NCI-H1092 (cell line): ENCODE measurements around the gene TMEM218.
A peak's percentile ranks its signal among the peaks of the same experiment; 100 is the strongest.

Experiments used
- DNase-seq: peaks from one replicate; lab custom pipeline; 2025; lab: John Stamatoyannopoulos, UW

Gene TMEM218

DNA sequence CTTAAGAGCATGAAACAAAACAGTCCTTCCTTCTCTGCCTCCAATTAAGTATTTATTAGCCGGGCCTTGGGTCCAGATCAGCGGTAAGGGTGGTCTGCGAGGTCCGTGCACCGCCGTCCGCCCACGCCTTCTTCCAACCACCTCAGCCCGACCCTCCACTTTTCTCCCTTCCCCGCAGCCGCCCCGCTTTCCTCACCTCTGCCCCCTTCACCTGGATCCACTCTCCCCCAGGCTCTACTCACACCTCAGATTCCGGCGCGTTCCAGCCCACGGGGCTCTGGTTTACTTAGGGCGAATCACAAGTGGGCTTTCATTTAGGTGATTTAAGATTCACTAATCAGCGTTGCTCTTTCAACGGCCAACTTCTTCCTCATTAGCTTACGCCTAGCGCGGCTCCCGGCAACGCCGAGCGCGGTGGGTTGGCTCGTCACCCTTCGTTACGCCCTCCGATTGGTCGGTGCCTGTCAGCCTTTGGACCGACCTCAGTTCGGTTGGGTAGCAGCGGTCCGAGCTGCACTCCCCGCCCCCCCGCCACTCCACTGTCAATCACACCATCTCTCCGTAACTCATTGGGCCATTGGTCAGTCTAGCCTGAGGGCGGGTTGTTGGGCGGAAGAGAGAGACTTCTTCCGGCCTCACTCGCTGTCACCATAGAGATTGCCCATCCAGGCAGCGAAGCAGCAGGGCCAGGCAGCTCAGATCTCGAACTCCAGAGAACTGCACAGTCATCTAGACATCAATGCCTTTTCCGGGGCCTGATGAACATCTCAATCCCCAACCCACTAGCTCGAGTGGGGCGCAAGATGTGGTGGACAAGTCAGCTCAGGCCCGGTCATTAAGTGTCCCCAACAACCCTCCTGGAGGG lies at the start of gene TMEM218:
Gene TMEM218, minus strand, starts transcription at position 284 of the 865 bp plus-strand sequence. CDS start 9,385 bp downstream, outside the sequence.
- peak; percentile 99 for DNase-seq

DNA sequence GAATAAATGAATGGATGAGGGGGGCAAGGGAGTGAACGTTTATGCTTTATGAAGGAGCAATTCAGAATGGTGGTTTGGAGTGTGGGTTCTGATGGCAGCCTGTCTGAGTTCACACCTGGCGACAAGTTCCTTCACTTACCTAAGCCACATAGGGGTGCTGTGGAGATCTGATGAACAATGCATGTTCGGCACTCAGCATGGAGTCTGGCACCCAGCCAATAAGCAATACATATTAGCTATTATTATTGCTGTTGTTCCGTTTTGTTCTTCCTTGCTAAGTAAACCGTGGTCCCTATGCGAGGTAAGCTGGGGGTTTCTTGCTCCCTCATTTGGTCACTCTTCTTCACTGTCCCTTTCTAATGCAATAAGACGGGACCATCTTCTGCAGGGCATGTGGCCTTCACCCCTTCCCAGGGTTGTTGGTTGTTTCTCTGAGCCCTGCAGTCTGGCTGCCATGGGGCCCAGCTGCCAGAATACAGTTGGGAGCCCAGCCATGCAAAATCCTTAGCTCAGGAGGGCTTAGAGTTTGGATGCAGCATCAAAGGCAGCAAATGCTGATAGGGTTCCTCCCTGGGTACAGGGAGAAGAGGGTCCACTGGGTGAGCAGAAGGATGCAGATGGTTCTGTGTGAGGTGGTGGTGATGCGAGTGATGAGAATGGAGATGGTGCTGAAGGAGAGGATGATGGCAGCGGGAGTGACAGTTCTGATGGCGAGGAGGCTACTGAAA lies 46.7 kb upstream of the TMEM218 start:
- DNase-seq: no peak

DNA sequence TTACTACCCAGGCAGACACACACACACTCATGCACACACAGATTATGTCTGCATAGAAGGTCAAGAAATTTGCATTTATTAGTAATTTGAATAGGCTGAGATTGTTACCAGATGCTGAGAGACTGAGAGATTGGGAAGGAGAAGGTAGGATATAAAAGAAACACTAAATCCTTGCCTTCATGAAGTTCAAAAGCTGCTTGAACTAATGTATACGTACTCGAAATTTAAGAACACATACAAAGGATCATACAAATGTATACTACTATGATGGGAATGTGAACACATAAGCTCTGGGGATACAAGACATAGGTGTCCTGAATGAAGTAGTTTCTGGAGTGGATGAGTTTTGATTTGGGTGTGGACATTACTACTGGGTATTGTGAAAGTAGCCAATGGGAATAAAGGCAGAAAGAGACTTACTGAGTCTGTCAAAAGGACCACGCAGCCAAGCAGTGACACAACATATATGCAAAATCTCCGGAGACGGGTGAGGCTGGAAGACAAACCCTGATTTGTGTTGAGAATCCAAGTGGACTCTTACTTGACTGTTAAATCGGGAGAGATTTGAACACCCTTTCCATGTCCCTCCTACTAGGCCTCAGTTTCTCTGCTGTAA lies 45.8 kb upstream of the TMEM218 start:
- DNase-seq: no peak

DNA sequence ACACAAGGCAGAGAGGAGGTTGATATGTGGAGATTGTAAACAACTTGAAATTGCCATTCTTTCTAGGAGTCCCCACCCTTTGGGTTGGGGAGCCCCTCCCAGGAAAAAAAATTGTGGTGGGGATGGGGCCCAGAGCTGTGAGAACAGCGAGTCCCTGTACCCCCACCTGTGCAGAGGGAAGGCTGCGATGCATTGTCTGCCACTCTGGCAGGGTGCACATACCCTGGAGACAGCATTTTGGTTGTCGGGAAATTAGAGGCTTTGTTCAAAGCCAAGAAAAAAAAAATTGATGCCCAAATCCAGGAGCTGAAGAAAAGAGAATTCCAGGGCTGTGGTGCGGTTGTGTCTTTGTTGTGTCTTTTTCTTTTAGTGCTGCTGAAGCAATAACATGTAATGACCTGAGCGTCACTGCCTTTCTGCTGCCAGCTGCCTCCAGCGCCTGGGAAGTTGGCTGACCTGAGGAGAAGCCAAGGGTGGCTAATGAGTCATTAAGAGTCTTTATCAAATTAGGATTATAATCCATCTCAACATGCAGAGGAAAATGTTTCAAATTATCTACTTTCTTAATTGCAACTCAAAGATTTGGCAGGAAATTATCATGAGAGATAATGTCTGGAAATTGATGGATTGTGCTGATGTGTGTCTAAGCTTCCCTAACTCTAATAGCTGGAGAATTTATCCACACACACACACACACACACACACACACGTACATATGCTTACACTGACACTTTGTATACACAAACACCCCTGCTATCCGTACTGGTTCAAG lies 45.1 kb upstream of the TMEM218 start:
- DNase-seq: no peak

DNA sequence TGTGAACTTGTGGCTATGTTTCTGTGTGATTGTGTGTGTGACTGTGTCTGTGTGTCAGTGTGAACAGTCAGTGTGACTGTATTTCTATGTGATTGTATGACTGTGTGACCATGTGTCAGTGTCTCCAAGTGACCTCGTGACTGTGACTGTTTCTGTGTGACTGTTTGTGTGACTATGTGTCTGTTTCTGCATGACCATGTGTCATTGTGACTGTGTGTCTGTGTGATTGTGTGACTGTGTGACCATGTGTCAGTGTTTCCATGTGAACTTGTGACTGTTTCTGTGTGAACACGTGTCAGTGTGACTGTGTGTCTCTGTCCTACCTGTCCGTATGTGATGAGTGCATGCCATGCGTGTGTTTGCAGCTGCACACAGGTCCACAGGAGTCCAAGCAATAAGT lies 44.3 kb upstream of the TMEM218 start:
- DNase-seq: no peak

DNA sequence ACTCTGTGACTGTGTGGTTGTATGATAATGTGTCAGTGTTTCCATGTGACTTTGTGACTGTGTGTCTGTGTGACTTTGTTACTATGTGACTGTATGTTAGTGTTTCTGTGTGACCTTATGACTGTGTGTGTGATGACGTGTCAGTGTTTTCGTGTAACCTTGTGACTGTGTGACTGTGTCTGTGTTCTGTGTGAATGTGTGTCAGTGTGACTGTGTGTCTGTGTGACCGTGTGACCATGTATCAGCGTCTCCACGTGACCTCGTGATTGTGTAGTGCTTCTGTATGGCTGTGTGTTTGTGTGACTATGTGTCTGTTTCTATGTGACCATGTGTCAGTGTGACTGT lies 43.6 kb upstream of the TMEM218 start:
- no peak for DNase-seq

DNA sequence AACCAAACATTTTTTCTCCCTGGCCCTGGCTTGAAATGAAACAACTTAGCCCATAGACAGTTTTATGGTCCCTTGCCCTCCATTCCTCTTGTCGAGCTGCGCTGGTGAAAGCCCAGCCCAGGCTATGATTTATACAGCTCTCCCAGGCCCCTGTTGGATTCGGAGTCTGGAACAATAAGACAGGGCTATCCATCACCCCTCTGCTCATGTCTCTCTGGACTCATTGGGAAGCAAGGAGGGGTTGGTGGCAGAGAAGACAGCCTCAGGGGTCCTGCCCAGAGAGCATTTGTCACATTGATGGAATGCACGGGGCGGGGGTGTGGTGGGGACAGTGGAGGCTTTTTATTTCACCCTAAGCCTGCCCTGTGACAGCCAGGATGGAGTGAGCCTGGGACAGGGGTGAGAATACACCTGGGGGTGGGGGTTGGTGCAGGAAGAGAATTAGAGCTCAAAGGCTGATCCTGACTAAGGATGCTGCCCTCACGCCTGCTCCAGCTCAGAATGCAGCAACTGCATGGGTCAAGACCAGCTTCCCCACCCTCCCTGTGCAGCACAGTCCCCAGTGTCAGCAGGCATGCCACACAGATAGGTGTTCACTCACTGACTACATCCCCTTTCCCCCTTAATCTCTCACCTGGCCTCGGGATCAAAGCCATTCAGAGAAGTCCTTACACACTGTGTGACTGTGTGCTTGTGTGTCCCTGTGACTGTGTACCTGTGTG lies 43.1 kb upstream of the TMEM218 start:
- no peak for DNase-seq

DNA sequence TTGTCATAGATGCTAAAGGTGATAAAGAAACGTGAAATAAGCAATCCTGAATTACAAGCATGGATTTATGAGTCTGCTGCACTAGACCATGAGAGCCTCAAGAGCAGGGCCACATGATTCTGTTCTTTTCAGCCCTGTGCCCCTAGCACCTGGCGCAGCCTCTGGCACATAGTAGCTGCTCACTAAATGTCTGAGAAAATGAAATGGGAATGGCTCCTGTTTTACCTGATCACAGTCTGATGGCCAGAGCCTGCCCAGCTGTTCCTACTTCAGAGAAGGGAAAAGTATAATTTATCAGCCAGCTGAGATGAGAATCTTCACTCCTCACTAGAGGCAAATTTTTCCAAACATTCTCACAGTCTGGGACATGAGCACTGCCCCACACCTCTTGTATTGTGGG lies 42.4 kb upstream of the TMEM218 start:
- DNase-seq: no peak

DNA sequence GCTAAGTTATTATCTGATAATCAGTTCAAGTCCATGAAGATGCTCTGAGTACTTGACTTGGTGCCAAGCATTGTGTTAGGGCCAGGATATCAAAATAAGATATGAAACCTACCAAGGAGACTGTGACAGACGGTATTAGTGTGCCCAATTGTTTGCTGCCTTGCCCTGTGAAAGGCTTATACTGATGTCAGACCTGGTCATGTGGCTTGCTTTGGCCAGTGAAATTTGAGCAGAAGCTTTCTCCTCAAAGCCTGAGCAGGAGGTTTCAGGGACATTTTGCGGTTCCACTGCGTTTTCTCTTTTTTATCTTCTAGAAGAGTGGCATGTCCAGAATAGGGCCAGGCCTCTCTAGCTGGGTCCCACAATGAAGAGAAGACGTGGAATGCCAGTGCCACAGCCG lies 37.3 kb upstream of the TMEM218 start:
- no peak for DNase-seq

DNA sequence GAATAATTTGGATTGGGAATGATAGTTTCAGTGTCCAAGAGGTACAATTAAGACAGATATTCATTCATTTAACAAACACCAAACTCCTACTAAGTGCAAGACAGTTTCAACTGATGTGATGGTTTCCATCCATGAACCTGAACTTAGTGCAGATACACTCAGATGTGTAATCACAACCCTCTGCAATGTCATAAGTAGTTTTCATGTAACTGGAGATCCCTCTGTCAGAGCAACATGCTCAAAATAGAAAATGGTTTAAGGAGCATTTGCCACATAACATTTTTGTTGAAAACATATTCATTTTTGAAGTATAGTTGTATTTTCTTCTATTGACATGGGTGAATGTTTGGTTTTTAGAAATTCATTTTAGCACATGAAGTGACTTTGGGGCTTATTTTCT lies 36.6 kb upstream of the TMEM218 start:
- no peak for DNase-seq

DNA sequence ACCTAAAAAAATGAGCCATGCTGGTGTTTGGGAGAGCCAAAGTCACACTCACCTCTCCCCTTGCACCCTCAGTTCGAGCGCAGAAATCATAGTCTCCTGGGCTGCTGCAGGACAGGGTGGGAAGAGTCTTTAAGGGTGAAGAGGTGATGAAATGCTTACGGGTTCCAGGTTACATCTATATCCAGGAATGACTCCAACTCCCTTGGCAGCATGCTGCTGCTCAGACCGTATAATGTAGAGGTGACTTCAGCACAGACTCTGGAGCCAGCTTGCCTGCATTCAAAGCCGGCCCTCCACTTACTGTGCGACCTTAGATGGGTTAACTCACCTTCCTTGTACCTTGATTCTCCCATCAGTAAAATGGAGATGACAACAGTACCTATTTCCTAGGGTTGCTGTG lies 35.9 kb upstream of the TMEM218 start:
- DNase-seq: no peak

DNA sequence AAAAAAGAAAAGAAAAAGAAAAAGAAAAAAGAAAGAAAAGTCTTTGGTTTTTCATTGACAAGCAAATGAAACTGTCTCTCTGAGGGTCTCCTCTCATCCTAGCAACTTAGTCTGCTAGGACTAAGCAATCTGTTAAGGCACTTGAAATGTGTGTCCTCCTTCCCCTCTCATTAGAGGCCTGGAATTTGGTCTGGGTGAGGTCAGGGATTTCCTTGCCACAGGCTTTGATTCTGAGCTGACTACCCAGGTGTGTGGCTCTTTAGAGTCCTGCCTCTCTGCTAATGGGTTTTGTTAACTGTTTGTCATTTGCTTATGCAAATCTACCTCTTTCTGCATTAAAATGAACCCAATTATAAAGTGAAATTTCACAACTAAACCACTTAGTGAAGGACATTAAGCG lies 34.8 kb upstream of the TMEM218 start:
- DNase-seq: no peak

DNA sequence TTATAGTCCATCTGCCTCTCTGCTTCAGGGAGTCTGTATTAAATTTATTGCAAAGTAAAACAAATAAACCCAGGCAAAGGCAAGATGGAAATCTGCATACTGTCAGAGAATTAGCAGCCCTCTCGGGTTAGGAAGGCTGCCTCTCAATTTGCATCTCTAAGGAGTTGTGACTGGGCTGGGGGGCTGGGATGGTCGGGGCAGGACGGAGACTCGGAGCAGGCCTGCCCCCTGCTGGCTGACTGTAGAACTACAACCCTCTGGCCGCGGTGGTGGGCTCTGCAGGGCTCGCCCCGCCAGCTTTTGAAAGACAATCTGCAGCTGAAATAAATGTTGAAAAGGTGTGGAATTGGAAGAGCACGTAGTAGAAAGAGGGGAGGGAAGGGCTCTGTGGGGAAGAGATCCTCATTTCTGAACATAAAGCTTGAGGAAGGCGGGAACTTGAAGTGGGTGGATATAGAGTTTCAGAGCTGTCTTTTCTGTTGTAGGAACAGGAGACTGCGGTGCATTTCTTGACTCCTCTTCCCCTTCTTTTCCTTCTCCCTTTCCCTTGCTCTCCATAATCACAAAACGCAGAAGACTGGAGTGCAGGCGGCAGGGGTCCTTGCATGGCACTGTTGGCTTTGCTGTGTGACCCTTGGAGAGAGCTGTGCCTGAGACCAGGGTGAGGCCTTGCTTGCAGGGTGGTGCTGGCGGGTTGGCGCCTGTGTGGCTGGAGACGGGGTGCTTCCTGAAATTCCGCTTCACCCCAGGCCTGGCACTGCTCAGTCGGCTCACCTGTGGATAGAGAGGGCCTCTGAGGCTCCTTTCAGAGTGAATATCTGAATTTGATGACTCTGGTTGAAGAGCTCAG lies 30.5 kb upstream of the TMEM218 start:
- DNase-seq: peak; percentile 11

DNA sequence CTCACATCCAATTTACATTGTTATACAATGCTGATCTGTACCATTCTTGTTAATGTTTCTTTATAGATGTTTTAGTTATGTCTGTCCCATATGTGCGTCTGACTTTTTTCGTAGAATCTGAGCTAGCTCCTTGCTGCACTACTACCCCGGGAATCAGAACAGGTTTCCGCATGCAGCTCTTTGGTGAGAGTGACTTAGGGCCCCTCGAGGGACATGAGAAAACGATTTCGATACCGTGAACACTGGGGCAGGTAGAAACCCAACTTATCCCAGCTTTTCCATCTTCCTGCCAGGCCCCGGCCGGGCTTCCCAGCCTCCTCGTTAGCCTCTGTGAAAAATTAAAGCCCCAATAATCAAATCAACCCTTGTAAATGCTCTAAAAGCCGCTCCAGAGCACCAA lies 29.8 kb upstream of the TMEM218 start:
- DNase-seq: no peak

DNA sequence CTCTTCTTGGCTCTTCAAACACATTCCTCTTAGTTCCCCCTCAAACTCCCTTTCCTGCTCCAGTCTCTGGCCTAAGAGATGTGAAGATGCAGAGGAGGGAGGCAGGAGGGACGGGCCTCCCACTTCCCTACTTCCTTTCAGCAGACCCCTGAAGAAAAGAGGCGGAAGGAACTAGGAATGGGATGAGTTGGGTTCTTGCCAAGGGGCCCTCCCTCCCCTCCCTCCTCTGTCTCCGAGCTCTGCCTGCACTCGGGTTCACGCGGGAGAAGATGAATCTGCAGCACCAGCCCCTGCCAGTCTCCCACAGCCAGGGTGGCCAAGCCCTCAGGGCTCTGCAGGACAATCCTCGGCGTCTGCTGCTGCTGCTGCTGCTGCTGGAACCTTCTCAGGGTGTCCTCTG lies 28.8 kb upstream of the TMEM218 start:
- no peak for DNase-seq

DNA sequence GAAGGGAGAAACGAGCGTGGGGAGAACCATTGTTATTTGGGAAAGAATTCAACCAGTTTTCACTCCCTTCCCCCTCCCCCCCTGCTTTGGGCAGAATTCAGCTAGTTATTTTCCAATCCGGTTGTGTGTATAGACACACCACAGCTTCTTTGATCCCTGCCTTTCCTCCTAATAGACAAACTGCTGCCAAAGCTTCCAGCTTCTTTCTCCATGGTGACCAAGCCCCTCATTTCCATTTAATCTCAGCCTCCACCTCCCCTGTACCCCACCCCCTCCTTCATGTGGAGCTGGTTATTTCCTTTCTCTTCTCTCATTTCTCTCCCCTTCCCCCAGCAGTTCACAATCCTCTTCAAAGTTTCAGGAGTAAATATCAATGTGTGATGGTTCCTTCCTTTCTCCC lies 28.4 kb upstream of the TMEM218 start:
- no peak for DNase-seq

DNA sequence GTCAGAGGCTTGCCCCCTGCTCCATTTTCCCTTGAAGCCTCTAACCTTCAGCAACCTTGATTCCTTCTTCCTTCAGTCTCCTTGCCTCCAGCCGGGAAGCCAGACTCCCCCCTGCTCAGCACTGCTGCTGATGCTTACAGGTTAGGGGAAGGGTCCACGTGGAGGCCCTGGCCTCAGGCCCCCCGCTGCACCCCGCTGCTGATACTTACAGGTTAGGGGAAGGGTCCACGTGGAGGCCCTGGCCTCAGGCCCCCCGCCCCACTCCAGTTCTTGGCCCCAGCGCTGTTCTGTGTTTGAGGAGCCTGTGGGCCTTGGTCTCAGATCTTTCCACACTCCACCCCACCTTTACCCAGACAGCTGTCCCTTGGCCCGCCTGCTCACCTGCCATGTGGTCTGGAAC lies 27.5 kb upstream of the TMEM218 start:
- DNase-seq: no peak

DNA sequence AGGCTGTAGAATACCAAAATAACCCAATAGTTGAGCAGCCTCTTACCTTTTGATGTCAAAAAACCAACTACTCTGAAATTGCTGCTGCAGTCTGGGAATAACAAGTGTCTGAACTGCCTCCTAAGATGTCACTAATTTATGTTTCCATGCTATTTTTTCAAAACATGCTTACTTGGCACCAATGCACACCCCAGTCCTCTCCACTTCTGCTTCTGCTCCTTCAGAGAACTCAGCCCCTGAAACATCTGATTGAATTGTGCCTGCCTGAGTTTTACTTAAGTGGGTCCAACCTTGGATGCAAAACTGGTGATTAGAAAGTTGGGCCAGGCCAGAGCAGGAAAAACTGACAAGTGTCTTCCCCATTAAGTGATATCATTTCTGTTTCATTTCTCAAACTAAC lies 24.6 kb upstream of the TMEM218 start:
- no peak for DNase-seq

DNA sequence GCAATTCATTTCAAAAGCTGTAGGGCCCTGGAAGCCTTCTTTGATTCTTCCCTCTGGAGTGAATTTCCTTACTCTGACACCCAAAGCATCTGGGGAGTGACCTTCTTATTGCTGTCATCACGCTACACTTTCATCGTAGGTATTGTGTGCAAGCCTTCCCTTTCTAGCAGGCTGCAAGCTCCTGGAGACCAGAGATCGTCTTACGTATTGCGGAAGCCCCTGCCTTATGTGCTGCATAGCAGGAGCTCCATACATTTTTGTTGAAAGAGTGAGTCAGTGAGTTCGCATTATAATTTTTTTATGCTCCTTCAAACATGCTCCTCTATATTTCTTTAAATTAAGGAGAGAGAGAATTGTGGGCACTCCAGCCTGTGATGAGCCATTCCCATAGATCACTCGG lies 21.2 kb upstream of the TMEM218 start:
- DNase-seq: no peak

DNA sequence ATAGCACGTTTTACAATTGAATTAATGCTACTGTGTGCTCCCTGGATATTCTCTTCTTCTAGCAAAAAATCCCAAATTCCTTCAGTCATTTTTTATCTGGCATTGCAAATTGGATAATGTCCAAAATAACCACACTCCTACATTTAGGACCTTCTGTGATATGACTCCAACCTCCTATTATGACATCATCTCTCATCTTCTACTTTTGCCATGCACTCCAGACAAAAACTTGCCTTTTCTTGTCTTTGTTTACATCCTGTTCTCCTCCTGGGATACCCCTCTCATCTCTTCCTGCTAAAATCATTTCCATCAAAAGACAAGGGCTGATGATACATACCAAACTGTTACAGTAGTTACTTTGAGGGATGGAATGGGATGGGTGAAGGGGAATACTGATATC lies 20.6 kb upstream of the TMEM218 start:
- DNase-seq: no peak
